ENCODE data around the gene CFAP299.

DNA sequence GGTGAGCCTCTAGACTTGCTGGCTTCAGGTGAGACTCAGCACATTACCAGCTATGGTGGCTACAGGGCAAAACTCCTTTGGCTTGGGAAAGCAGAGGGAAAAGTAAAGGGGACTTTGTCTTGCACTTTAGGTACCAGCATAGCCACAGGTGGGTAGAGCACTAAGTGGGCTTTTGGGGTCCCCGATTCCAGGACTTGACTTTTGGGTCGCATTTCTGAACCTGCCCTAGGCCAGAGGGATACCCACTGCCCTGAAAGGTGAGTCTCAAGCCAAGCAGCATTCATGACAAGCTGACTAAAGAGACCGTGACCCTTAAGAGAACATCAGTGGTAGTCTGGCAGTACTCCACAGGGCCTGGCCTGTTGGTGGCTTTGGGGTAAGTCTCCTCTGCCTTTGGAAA, 224.8 kb downstream of the CFAP299 start:
- TF ChIP-seq, protein P1, sequence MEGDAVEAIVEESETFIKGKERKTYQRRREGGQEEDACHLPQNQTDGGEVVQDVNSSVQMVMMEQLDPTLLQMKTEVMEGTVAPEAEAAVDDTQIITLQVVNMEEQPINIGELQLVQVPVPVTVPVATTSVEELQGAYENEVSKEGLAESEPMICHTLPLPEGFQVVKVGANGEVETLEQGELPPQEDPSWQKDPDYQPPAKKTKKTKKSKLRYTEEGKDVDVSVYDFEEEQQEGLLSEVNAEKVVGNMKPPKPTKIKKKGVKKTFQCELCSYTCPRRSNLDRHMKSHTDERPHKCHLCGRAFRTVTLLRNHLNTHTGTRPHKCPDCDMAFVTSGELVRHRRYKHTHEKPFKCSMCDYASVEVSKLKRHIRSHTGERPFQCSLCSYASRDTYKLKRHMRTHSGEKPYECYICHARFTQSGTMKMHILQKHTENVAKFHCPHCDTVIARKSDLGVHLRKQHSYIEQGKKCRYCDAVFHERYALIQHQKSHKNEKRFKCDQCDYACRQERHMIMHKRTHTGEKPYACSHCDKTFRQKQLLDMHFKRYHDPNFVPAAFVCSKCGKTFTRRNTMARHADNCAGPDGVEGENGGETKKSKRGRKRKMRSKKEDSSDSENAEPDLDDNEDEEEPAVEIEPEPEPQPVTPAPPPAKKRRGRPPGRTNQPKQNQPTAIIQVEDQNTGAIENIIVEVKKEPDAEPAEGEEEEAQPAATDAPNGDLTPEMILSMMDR (conservative IDR thresholded peaks at IDR 0.05; ENCODE audit: low read length) = no peak
- TF ChIP-seq EZH2phosphoT487 (IDR thresholded peaks at IDR 0.05; ENCODE audit: borderline replicate concordance, low read depth, low read length) = no peak
